GM23248 (cell line): ENCODE data around the gene CLK2. TPM values are rescaled to one million over a fixed set of nuclear protein-coding genes. Genes with fewer than 3 reads are reported as not detected.
A peak's percentile ranks its signal among the peaks of the same experiment; 100 is the strongest.

Experiments
- DNase-seq: peaks from one replicate; pipeline ENCODE4 v3.0.0-alpha.2; 2015
- H2AFZ ChIP-seq: fragments of 200-600 bp; sonication (generic); 2 replicates; pipeline ENCODE4 v1.6.1; 2016; ENCODE audit warnings: antibody characterized with exemption
- H3F3A ChIP-seq: fragments of 200-600 bp; sonication (generic); 2 replicates; pipeline ENCODE4 v1.6.1; 2016; ENCODE audit warnings: mild to moderate bottlenecking, antibody characterized with exemption, mixed run types; ENCODE audit not compliant: insufficient read depth
- H3K27ac ChIP-seq: fragments of 200-600 bp; sonication (generic); 2 replicates; pipeline ENCODE4 v1.5.1; 2016; ENCODE audit warnings: mild to moderate bottlenecking
- H3K27me3 ChIP-seq: fragments of 200-600 bp; sonication (generic); replicated peaks from 2 replicates; pipeline ENCODE4 v1.6.1; 2016; ENCODE audit warnings: mild to moderate bottlenecking; ENCODE audit not compliant: insufficient read depth
- H3K36me3 ChIP-seq: fragments of 200-600 bp; sonication (generic); 2 replicates; pipeline ENCODE4 v1.6.1; 2016; ENCODE audit warnings: low read depth, mild to moderate bottlenecking
- H3K4me1 ChIP-seq: fragments of 200-600 bp; sonication (generic); 2 replicates; pipeline ENCODE4 v1.6.1; 2016; ENCODE audit warnings: mild to moderate bottlenecking; ENCODE audit not compliant: insufficient read depth
- H3K4me2 ChIP-seq: fragments of 200-600 bp; sonication (generic); one replicate; pipeline ENCODE4 v1.6.1; 2016; ENCODE audit warnings: mild to moderate bottlenecking; ENCODE audit not compliant: unreplicated experiment
- H3K4me3 ChIP-seq: fragments of 200-600 bp; sonication (generic); 2 replicates; pipeline ENCODE4 v1.5.1; 2016; ENCODE audit warnings: mild to moderate bottlenecking
- H3K79me2 ChIP-seq: fragments of 200-600 bp; sonication (generic); 2 replicates; pipeline ENCODE4 v1.6.1; 2016; ENCODE audit warnings: mild to moderate bottlenecking; ENCODE audit not compliant: insufficient read depth
- H3K9ac ChIP-seq: fragments of 200-600 bp; sonication (generic); 2 replicates; pipeline ENCODE4 v1.6.1; 2016; ENCODE audit warnings: mild to moderate bottlenecking
- H3K9me2 ChIP-seq: fragments of 200-600 bp; sonication (generic); 2 replicates; pipeline ENCODE4 v1.6.1; 2016; ENCODE audit warnings: mixed run types, mild to moderate bottlenecking, moderate library complexity; ENCODE audit not compliant: insufficient read depth
- H3K9me3 ChIP-seq: fragments of 200-600 bp; sonication (generic); one replicate; pipeline ENCODE4 v1.6.1; 2017; ENCODE audit warnings: low read depth
- H4K20me1 ChIP-seq: fragments of 200-600 bp; sonication (generic); 2 replicates; pipeline ENCODE4 v1.6.0; 2016; ENCODE audit not compliant: insufficient read depth
- EZH2 ChIP-seq: fragments of 200-600 bp; sonication (generic); IDR thresholded peaks from 2 replicates; pipeline ENCODE4 v1.6.1; 2018; ENCODE audit warnings: antibody characterized with exemption, mild to moderate bottlenecking; ENCODE audit not compliant: insufficient read depth, poor library complexity, severe bottlenecking
- EZH2phosphoT487 ChIP-seq: fragments of 200-600 bp; sonication (generic); IDR thresholded peaks from 2 replicates; pipeline ENCODE4 v1.6.1; 2018; ENCODE audit warnings: antibody characterized with exemption, moderate library complexity, mild to moderate bottlenecking, low read depth; ENCODE audit not compliant: insufficient read depth
- WGBS, 2 experiments: methylation state at CpG; one replicate each; pipeline ENCODE4 v1.1.6; 2015 to 2017; ENCODE audit warnings: low lambda C conversion rate in 2 of 2, low coverage in 1 of 2; ENCODE audit errors: missing lambda C conversion rate in 2 of 2; 5-methylcytosine and 5-hydroxymethylcytosine counted together
- in situ Hi-C: fragments of 300-500 bp; cut with MboI; formaldehyde crosslinking; loops from 2 replicates; pipeline ENCODE4 v1.15.0; 2020
- polyA plus RNA-seq: library from polyadenylated mRNA; unstranded; fragments of >200 nt; fragmentation: Nextera tagmentation; extraction: Ambion mirVana; gene quantifications from 2 replicates; pipeline ENCODE4 v1.2.1, GENCODE V29; 2016
- total RNA-seq: library from RNA; depleted of rRNA; stranded (reverse); fragments of >200 nt; shearing (Covaris generic); gene quantifications from 2 replicates; pipeline ENCODE4 v1.2.3, GENCODE V29; 2014

The CLK2 gene
- total and polyA plus RNA-seq, 2 experiments from 2014 or later = 10.4 to 16.8 TPM

DNA sequence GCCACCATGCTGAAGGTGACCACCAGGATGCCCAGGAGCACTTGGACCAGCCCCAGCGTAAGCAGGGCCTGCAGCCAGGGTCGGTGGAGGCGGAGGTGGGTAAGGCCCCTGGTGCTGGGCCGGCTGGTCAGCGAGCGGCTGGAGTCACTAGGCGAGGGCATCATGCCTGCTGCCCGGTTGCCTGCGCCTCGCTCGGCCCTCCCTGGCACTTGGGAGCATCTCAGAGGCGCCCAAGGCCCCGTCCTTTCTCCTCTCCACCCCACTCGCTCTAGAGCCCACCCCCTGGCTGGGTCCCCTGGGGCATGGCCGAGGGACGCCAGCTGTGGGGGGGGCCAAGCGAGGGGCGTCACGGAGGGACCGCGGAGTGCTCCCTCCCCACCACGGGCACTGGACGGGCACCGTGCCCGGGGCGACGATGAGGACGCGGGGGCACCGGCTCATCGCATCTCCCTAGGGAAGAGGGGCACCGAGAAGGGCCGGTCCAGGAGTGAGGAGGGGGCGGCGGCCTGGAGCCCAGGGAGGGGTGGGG lies 18.5 kb downstream of the CLK2 start:
- in situ Hi-C loops = no loop called here
- TF ChIP-seq EZH2phosphoT487 (no peak), EZH2 (no peak)
- Histone ChIP-seq H3K27ac (peak overlapping the region; percentile 84), H3K36me3 (no peaks in the 10 kb centered on the region), H3K9me3 (no peaks in the 10 kb centered on the region), H3K4me1 (peaks cover 7% of the 10 kb centered on the region; the same call in 1 of the 2 replicates), H3K9ac (peak overlapping the region; percentile 84), H3F3A (peaks cover 17% of the 10 kb centered on the region), H3K4me3 (peak overlapping the region; percentile 77), H3K9me2 (no peaks in the 10 kb centered on the region), H4K20me1 (no peaks in the 10 kb centered on the region), H3K79me2 (peaks cover 30% of the 10 kb centered on the region), H2AFZ (peak overlapping the region; percentile 83), H3K4me2 (peak overlapping the region; percentile 84), H3K27me3 (no peaks in the 10 kb centered on the region)
- WGBS, 2 experiments = 1 to 3% methylated on average over 26 to 34 of the region's 35 CpGs
- DNase-seq = peak; percentile 52

GRCh38 chr1:155254228-155254713 lies 19.0 kb downstream of the CLK2 start:
- no peaks in the 10 kb centered on the region for H3K36me3 ChIP-seq
- H3K4me1 ChIP-seq = peaks cover 7% of the 10 kb centered on the region; the same call in 1 of the 2 replicates
- DNase-seq = no peak
- H3K9me3 ChIP-seq = no peaks in the 10 kb centered on the region
- H3K27ac ChIP-seq = 0 out of 2 replicates have a peak overlapping the region, but pooled peaks have one; percentile 12
- H4K20me1 ChIP-seq = no peaks in the 10 kb centered on the region
- H3K27me3 ChIP-seq = no peaks in the 10 kb centered on the region
- in situ Hi-C loops = no loop called here
- no peaks in the 10 kb centered on the region for H3K9me2 ChIP-seq
- 13 to 15% methylated on average over 12 of the region's 12 CpGs for WGBS, 2 experiments
- H3K4me3 ChIP-seq = peak overlapping the region; percentile 77
- TF ChIP-seq EZH2phosphoT487 (no peak), EZH2 (no peak)
- peak overlapping the region; percentile 84 for H3K4me2 ChIP-seq
- H3K79me2 ChIP-seq = peaks cover 25% of the 10 kb centered on the region
- H2AFZ ChIP-seq = peak overlapping the region; percentile 83
- peaks cover 17% of the 10 kb centered on the region for H3F3A ChIP-seq
- peak overlapping the region; percentile 84 for H3K9ac ChIP-seq

- Histone ChIP-seq H3K36me3 (no peaks in the 10 kb centered on the region), H3K9ac (peak overlapping the region; percentile 84), H2AFZ (peak overlapping the region; percentile 83; the same call in 1 of the 2 replicates), H3K9me3 (no peaks in the 10 kb centered on the region), H3K79me2 (peaks cover 23% of the 10 kb centered on the region), H3K27me3 (no peaks in the 10 kb centered on the region), H3K9me2 (no peaks in the 10 kb centered on the region), H3K27ac (0 out of 2 replicates have a peak overlapping the region, but pooled peaks have one; percentile 12), H3F3A (peaks cover 17% of the 10 kb centered on the region), H3K4me1 (peaks cover 7% of the 10 kb centered on the region; the same call in 1 of the 2 replicates), H4K20me1 (no peaks in the 10 kb centered on the region), H3K4me2 (peak overlapping the region; percentile 84), H3K4me3 (peak overlapping the region; percentile 77)
- TF ChIP-seq EZH2 = no peak
- TF ChIP-seq EZH2phosphoT487 = no peak
- WGBS, 2 experiments = 40 to 53% methylated on average over 5 of the region's 5 CpGs
- in situ Hi-C loops = no loop called here
- peak; percentile 57 for DNase-seq
Observed at GRCh38 chr1:155253797-155254196, 19.5 kb downstream of the CLK2 start.

DNA sequence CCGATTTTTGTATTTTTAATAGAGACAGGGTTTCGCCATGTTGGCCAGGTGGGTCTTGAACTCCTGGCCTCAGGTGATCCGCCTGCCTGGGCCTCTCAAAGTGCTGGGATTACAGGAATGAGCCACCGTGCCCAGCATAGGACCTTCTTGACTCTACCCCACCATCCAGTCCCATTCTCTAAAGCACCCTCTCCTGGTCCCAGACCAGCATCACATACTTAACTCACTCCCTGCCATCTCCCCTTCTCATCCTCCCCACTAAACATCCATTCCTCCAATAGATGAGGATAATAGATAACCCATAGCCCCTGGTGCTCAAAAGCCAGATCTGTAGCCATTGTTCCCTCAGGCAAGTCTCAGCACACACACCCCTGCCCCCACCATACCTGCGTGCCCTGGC lies 20.1 kb downstream of the CLK2 start:
- Histone ChIP-seq H3F3A (peaks cover 17% of the 10 kb centered on the region), H3K79me2 (peaks cover 23% of the 10 kb centered on the region), H3K4me2 (peak overlapping the region; percentile 84), H3K9me2 (no peaks in the 10 kb centered on the region), H4K20me1 (no peaks in the 10 kb centered on the region), H3K27me3 (no peaks in the 10 kb centered on the region), H3K4me1 (peaks cover 7% of the 10 kb centered on the region; the same call in 1 of the 2 replicates), H3K4me3 (peak overlapping the region; percentile 77), H2AFZ (no peak overlapping the region), H3K9ac (peak overlapping the region; percentile 84; the same call in 1 of the 2 replicates), H3K27ac (no peak overlapping the region), H3K9me3 (no peaks in the 10 kb centered on the region), H3K36me3 (no peaks in the 10 kb centered on the region)
- DNase-seq = peak; percentile 17
- TF ChIP-seq EZH2phosphoT487 (no peak), EZH2 (no peak)
- 79 to 84% methylated on average over 5 of the region's 5 CpGs for WGBS, 2 experiments
- in situ Hi-C loops = no loop called here
